Pancreas (tissue), 10 donors: Measurements from ENCODE around the gene ST6GALNAC3. TPM values are rescaled to one million over a fixed set of nuclear protein-coding genes. Genes with fewer than 3 reads are reported as not detected.
A peak's percentile ranks its signal among the peaks of the same experiment; 100 is the strongest.

Experiments used
- ATAC-seq, 4 donors: fragments of 200-7000 bp; cut with Tn5 transposase; one replicate each; pipeline versions ENCODE4 v1.8.0 to v1.9.1; 2020; ENCODE audit warnings: mild to moderate bottlenecking in 4 of 4, moderate library complexity in 4 of 4
- DNase-seq, 6 donors: peaks; one replicate each; pipeline ENCODE4 v3.0.0-alpha.2; 2020
- FAIRE-seq: peaks from 2 replicates; lab custom pipeline; 2012; peaks lifted over from hg19 to GRCh38; lab: Jason Lieb, UNC
- H3K27ac ChIP-seq, 4 donors: fragments of 200-600 bp; sonication (generic); 1 replicate in 3 of 4; 2 replicates in 1 of 4; pipeline versions ENCODE4 v1.5.0 to v1.8.0; 2020
- H3K27me3 ChIP-seq, 4 donors: fragments of 200-600 bp; one replicate each; pipeline ENCODE4 v1.8.0; 2021
- H3K36me3 ChIP-seq, 3 donors: fragments of 200-600 bp; sonication (generic) in 1 of 3; one replicate each; pipeline versions ENCODE4 v1.5.0 to v1.8.0; 2020 to 2021
- H3K4me1 ChIP-seq, 3 donors: fragments of 200-600 bp; one replicate each; pipeline ENCODE4 v1.8.0; 2021
- H3K4me3 ChIP-seq, 4 donors: fragments of 200-600 bp; sonication (generic) in 2 of 4; one replicate each; pipeline versions ENCODE4 v1.5.0 to v1.8.0; 2020 to 2021
- H3K9me3 ChIP-seq, 4 donors: fragments of 200-600 bp; one replicate each; pipeline ENCODE4 v1.8.0; 2021
- WGBS, 2 donors: extraction: QIAGEN DNeasy Blood & Tissue Kit; methylation state at CpG; one replicate each; pipeline ENCODE4 v1.1.7; 2013; 5-methylcytosine and 5-hydroxymethylcytosine counted together
- intact Hi-C, 3 donors: fragments of 100-400 bp; cut with DNase I; formaldehyde crosslinking; loops; one replicate each; pipeline versions ENCODE4 v1.11.1 to v1.14.2; 2022
- polyA plus RNA-seq, 2 donors: library from polyadenylated mRNA; stranded (reverse); fragments of 200-250 nt; gene quantifications; one replicate each; pipeline ENCODE4 v1.2.3, GENCODE V29; 2013
- total RNA-seq, 6 donors: library from RNA; stranded (reverse); fragmentation: NEBNext Ultra II Directional in 4 of 6; extraction: Animal tissue kit (Norgen Biotek cat#: 25700) in 4 of 6; gene quantifications; one replicate each; pipeline versions ENCODE4 v1.2.1 to v1.2.4, GENCODE V29; 2021 to 2023
- TF ChIP-seq, protein P1 (sequence below), 4 donors: fragments of 200-600 bp; sonication (generic) in 3 of 4; IDR thresholded peaks; one replicate each; pipeline versions ENCODE4 v1.5.0 to v1.8.0; 2021; ENCODE audit warnings: antibody characterized with exemption in 4 of 4
- donor health status: healthy with polysubstance abuse.
- donor health status: DM: no; HTN: no; CAD: no; lungs with moderate emphysema.
- donor health status: DM: no; HTN: no; CAD: no.
- donor health status: control.
- donor health status: control.
- donor health status: Bipolar disorder and iron deficiency.
- donor health status: DM: yes; HTN: yes; CAD: no.
- donor health status: DM: no; HTN: no; CAD: no.
- donor health status: DM: no; HTN: no; CAD: no.
- donor health status: DM: yes; HTN: yes; CAD: no.

The ST6GALNAC3 gene
- total and polyA plus RNA-seq, 8 donors = 0.35 to 2.0 (median 0.80) TPM

DNA sequence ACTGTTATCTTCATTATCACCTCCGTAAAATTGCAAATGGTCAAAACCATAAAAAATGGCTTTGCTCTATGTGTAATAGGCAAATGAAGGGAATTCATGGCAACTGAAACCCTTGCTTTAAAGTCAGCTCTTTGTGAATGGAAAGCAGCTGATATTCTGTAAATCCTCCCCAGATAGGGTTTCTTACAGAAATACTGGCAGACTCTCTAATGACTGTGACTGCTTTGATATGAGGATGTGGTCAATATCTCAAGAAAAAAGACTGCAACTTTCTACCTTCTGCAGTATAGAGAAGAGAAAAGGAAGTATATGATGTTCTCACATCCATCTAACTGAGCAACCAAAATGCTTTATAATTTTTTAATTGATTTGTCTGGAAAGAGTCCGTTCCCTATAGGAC lies 193.1 kb downstream of the ST6GALNAC3 start:
- Histone ChIP-seq H3K4me3 (no peak overlapping the region), H3K9me3 (no peaks in the 10 kb centered on the region), H3K36me3 (no peaks in the 10 kb centered on the region), H3K4me1 (no peaks in the 10 kb centered on the region), H3K27ac (no peak overlapping the region), H3K27me3 (no peaks in the 10 kb centered on the region)
- TF ChIP-seq, protein P1, sequence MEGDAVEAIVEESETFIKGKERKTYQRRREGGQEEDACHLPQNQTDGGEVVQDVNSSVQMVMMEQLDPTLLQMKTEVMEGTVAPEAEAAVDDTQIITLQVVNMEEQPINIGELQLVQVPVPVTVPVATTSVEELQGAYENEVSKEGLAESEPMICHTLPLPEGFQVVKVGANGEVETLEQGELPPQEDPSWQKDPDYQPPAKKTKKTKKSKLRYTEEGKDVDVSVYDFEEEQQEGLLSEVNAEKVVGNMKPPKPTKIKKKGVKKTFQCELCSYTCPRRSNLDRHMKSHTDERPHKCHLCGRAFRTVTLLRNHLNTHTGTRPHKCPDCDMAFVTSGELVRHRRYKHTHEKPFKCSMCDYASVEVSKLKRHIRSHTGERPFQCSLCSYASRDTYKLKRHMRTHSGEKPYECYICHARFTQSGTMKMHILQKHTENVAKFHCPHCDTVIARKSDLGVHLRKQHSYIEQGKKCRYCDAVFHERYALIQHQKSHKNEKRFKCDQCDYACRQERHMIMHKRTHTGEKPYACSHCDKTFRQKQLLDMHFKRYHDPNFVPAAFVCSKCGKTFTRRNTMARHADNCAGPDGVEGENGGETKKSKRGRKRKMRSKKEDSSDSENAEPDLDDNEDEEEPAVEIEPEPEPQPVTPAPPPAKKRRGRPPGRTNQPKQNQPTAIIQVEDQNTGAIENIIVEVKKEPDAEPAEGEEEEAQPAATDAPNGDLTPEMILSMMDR (IDR thresholded peaks at IDR 0.05) = no peak
- FAIRE-seq (no peak), ATAC-seq (no peak), DNase-seq (no peak)
- WGBS, 2 donors = 83 to 87% methylated on average over 2 of the region's 2 CpGs
- intact Hi-C loops = no loop called here

DNA sequence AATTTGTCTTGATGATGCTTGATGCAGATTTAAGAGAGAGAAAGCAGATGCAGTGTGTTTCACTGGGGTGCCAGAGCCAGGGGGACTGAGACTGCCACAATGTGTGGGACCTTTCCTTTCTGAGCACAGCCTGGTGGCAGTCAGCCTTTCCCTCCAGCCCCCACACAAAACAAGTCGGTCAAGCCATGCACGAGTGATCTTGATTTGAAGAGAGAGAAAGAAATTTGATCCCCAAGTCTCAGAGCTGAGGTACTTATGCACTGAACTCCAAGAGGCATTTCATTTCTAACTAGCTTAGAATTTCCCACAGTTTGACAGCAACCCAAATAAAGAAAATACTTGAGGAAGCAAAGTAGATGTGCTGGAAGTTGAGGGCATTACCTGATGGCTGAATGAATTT lies 193.8 kb downstream of the ST6GALNAC3 start:
- DNase-seq (no peak), FAIRE-seq (no peak), ATAC-seq (no peak)
- Histone ChIP-seq H3K27me3 (no peaks in the 10 kb centered on the region), H3K27ac (no peak overlapping the region), H3K4me1 (no peaks in the 10 kb centered on the region), H3K36me3 (no peaks in the 10 kb centered on the region), H3K4me3 (no peak overlapping the region), H3K9me3 (no peaks in the 10 kb centered on the region)
- TF ChIP-seq, protein P1 (IDR thresholded peaks at IDR 0.05) = no peak
- intact Hi-C loops = no loop called here
- WGBS, 2 donors = 16 to 18% methylated on average over 2 of the region's 2 CpGs

DNA sequence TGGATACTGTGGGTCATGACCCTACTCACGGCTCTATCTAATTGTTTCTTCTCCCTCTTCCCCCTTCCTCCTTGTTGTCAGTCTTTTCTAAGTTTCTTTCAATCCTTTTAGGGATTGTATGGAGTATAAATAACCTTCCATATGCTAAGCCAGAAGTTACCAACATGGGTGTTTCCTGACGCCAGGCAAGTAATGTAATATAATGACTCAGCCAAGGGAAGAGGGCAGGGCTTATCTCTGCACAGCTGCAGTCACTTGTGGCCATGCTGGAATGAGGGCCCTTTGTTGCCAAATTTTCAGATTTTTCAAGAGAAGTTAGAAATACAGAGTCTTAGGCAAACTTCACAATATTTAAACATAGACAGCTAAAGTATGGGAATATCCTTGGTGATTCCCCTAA lies 194.6 kb downstream of the ST6GALNAC3 start:
- H3K4me3 ChIP-seq = no peak overlapping the region
- 46 to 66% methylated on average over 2 of the region's 2 CpGs for WGBS, 2 donors
- no peak overlapping the region for H3K27ac ChIP-seq
- FAIRE-seq (no peak), ATAC-seq (peak in 1 of 4 donors; percentile 71), DNase-seq (no peak)
- TF ChIP-seq, protein P1 (IDR thresholded peaks at IDR 0.05) = no peak
- no peaks in the 10 kb centered on the region for H3K27me3 ChIP-seq
- no peaks in the 10 kb centered on the region for H3K36me3 ChIP-seq
- no peaks in the 10 kb centered on the region for H3K4me1 ChIP-seq
- intact Hi-C loops = no loop called here
- H3K9me3 ChIP-seq = no peaks in the 10 kb centered on the region

DNA sequence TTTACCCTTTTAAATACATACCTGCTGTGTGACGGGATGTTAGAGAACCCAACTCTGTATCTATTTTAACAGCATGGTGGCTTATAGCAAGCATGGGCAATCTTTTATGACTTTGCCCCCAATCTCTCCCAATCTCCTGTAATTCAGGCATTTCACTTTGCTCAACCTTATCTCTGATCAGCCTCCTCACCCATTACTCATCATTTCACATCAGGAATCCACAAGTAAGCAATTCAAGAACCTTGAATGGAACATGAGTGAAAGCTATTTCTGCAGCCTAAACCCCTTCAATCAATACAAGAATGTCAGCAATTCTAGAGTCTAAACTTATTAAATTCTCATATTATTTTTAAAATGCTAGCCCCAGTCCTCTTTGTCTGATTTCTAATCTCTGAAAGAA lies 199.8 kb downstream of the ST6GALNAC3 start:
- Histone ChIP-seq H3K4me3 (no peak overlapping the region), H3K4me1 (no peaks in the 10 kb centered on the region), H3K36me3 (no peaks in the 10 kb centered on the region), H3K27ac (no peak overlapping the region), H3K27me3 (no peaks in the 10 kb centered on the region), H3K9me3 (no peaks in the 10 kb centered on the region)
- 88 to 97% methylated on average over 1 of the region's 1 CpG for WGBS, 2 donors
- DNase-seq = no peak
- no peak for FAIRE-seq
- TF ChIP-seq, protein P1 (IDR thresholded peaks at IDR 0.05) = no peak
- intact Hi-C loops = no loop called here
- no peak for ATAC-seq

DNA sequence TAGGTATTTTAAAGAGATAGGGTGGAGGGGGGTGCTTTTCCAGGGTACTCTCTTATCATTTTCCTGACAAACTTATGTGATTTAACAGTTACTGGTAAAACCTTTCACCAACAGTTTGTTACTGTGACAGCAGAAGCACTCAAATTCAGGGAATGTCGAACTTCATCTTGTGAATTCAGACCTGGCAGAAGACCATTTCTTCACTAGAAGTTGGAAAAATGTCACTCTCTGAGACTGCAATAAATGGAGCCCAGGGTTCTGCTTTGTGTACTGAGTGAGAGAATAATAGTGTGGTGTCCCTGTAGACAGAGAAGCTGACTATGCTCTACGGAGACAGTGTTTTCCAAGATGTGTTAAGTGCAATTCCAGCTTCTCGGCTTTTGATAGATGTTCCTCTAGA lies 200.2 kb downstream of the ST6GALNAC3 start:
- TF ChIP-seq, protein P1 (IDR thresholded peaks at IDR 0.05) = no peak
- Histone ChIP-seq H3K9me3 (no peaks in the 10 kb centered on the region), H3K4me1 (no peaks in the 10 kb centered on the region), H3K27ac (no peak overlapping the region), H3K36me3 (no peaks in the 10 kb centered on the region), H3K4me3 (no peak overlapping the region), H3K27me3 (no peaks in the 10 kb centered on the region)
- intact Hi-C loops = no loop called here
- no peak for DNase-seq
- 58 to 73% methylated on average over 3 of the region's 3 CpGs for WGBS, 2 donors
- no peak for ATAC-seq
- FAIRE-seq = no peak
